Subcutaneous adipose tissue (tissue), 4 donors: Measurements from ENCODE around the gene CRAMP1. TPM values are rescaled to one million over a fixed set of nuclear protein-coding genes. Genes with fewer than 3 reads are reported as not detected.

ENCODE experiments used
- CTCF ChIP-seq: fragments of 450-650 bp; IDR thresholded peaks from one replicate; pipeline ENCODE4 v1.5.1; 2016; ENCODE audit warnings: low read depth, mild to moderate bottlenecking, control low read depth, antibody characterized with exemption, moderate library complexity
- total RNA-seq, 4 donors: library from RNA; depleted of rRNA; stranded (reverse); fragments of >200 nt; gene quantifications; one replicate each; pipeline ENCODE4 v1.1.0, GENCODE V29; 2016

The CRAMP1 gene
- total RNA-seq, 4 donors from 2014 or later, result 6.8 to 13.9 (median 8.7) TPM

- TF ChIP-seq CTCF, result no peak
Measured at GRCh38 chr16:1656808-1657617, 44.9 kb downstream of the CRAMP1 start.

- TF ChIP-seq CTCF, result no peak
Measured at GRCh38 chr16:1657841-1658240, 45.7 kb downstream of the CRAMP1 start.

GRCh38 chr16:1659031-1659430, 46.9 kb downstream of the CRAMP1 start:
- no peak for TF ChIP-seq CTCF

GRCh38 chr16:1661826-1662225, 49.7 kb downstream of the CRAMP1 start:
- no peak for TF ChIP-seq CTCF

GRCh38 chr16:1662543-1662942, 50.4 kb downstream of the CRAMP1 start:
- TF ChIP-seq CTCF, result no peak

GRCh38 chr16:1665829-1666228, 53.7 kb downstream of the CRAMP1 start:
- TF ChIP-seq CTCF, result no peak

- TF ChIP-seq CTCF, result no peak
Measured at GRCh38 chr16:1666316-1666715, 54.2 kb downstream of the CRAMP1 start.
